Transverse colon (tissue), 3 donors: Measurements from ENCODE around the gene GRK3.

ENCODE experiments used
- EP300 ChIP-seq: sonication (generic); formaldehyde crosslinking; IDR thresholded peaks from one replicate; pipeline ENCODE4 v1.6.1; 2017; ENCODE audit warnings: antibody characterized with exemption, low read depth
- POLR2A ChIP-seq: fragments of 450-650 bp; IDR thresholded peaks from one replicate; pipeline ENCODE4 v1.6.1; 2016; ENCODE audit warnings: antibody characterized with exemption, mild to moderate bottlenecking, moderate library complexity
- TF ChIP-seq, protein P1 (sequence below), 5 experiments: fragments of 200-600 bp in 3 of 5; fragments of 450-650 bp in 2 of 5; sonication (generic) in 3 of 5; IDR thresholded peaks; 1 replicate in 2 of 5; 2 replicates in 3 of 5; pipeline ENCODE4 v1.5.1; 2016 to 2017; ENCODE audit warnings: antibody characterized with exemption in 5 of 5, inconsistent platforms in 3 of 5, mild to moderate bottlenecking in 2 of 5, moderate library complexity in 1 of 5

DNA sequence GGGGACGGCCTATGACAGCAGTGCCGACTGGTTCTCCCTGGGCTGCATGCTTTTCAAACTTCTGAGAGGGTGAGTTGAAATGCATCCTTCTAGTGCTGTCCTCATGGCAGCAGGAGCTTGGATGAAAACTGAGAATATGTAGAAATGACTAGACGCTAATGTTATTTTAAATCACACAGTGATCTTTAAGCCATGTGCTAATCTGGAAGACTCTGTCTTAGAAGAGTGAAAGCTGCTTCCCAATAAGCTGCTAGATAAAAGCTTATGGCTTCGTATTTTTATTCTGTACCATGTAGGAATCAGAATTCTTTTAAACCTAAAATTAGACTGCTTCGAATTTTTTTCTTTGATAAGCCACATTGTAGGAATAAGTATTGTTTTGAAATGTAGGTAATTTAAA, 130.7 kb downstream of the GRK3 start:
- TF ChIP-seq EP300 (no peak), POLR2A (no peak)
- TF ChIP-seq, protein P1, sequence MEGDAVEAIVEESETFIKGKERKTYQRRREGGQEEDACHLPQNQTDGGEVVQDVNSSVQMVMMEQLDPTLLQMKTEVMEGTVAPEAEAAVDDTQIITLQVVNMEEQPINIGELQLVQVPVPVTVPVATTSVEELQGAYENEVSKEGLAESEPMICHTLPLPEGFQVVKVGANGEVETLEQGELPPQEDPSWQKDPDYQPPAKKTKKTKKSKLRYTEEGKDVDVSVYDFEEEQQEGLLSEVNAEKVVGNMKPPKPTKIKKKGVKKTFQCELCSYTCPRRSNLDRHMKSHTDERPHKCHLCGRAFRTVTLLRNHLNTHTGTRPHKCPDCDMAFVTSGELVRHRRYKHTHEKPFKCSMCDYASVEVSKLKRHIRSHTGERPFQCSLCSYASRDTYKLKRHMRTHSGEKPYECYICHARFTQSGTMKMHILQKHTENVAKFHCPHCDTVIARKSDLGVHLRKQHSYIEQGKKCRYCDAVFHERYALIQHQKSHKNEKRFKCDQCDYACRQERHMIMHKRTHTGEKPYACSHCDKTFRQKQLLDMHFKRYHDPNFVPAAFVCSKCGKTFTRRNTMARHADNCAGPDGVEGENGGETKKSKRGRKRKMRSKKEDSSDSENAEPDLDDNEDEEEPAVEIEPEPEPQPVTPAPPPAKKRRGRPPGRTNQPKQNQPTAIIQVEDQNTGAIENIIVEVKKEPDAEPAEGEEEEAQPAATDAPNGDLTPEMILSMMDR (IDR thresholded peaks at IDR 0.05) = no peak
